K562 (cell line): ENCODE data around the gene GPR37L1. TPM values are rescaled to one million over a fixed set of nuclear protein-coding genes. Genes with fewer than 3 reads are reported as not detected.
A peak's percentile ranks its signal among the peaks of the same experiment; 100 is the strongest.

Experiments used
- CBFA2T3 ChIP-seq: fragments of 450-650 bp; IDR thresholded peaks from 2 replicates; pipeline ENCODE4 v1.6.1; 2017
- CTBP1 ChIP-seq: fragments of 450-650 bp; IDR thresholded peaks from 2 replicates; pipeline ENCODE4 v1.6.1; 2016; ENCODE audit warnings: borderline replicate concordance
- ETS2 ChIP-seq: IDR thresholded peaks from 2 replicates; pipeline ENCODE4 v1.6.1; 2016; ENCODE audit warnings: borderline replicate concordance, missing genetic modification characterization, mild to moderate bottlenecking, moderate library complexity, missing compliant biosample characterization; ENCODE audit not compliant: poor library complexity, severe bottlenecking
- FOXJ2 ChIP-seq: fragments of 200-800 bp; sonication (Bioruptor generic); IDR thresholded peaks from 2 replicates; pipeline ENCODE4 v1.6.1; 2016; ENCODE audit warnings: missing genetic modification characterization, missing compliant biosample characterization
- FOXM1 ChIP-seq, 2 experiments: fragments of 450-650 bp in 1 of 2; sonication (generic) in 1 of 2; formaldehyde crosslinking in 1 of 2; IDR thresholded peaks; 2 replicates each; pipeline versions ENCODE4 v1.6.1 to v1.9.0; 2017 to 2022; ENCODE audit warnings: low read depth in 2 of 2, mild to moderate bottlenecking in 2 of 2, missing genetic modification reagents in 1 of 2, moderate library complexity in 1 of 2
- GTF2E2 ChIP-seq: fragments of 200-800 bp; sonication (Bioruptor generic); IDR thresholded peaks from 2 replicates; pipeline ENCODE4 v1.6.1; 2016; ENCODE audit warnings: missing genetic modification characterization, missing compliant biosample characterization
- HES1 ChIP-seq: fragments of 450-650 bp; IDR thresholded peaks from 2 replicates; pipeline ENCODE4 v1.6.1; 2016; ENCODE audit warnings: low read depth, mild to moderate bottlenecking, moderate library complexity
- HMG20B ChIP-seq: fragments of 250-450 bp; sonication (Bioruptor Pico); IDR thresholded peaks from 2 replicates; pipeline ENCODE4 v1.5.0; 2021; ENCODE audit warnings: mild to moderate bottlenecking
- POLR3A ChIP-seq: IDR thresholded peaks from 2 replicates; pipeline ENCODE4 v1.6.1; 2011; ENCODE audit warnings: borderline replicate concordance, mild to moderate bottlenecking, moderate library complexity; ENCODE audit not compliant: insufficient read length, insufficient read depth; ENCODE audit errors: extremely low read depth
- SIN3A ChIP-seq, 2 experiments: fragments of 150-350 bp in 1 of 2; IDR thresholded peaks; 2 replicates each; pipeline ENCODE4 v1.6.1; 2011 to 2016; ENCODE audit warnings: borderline replicate concordance in 2 of 2, low read depth in 2 of 2, low read length in 2 of 2, mild to moderate bottlenecking in 2 of 2, moderate library complexity in 2 of 2; ENCODE audit not compliant: control insufficient read depth in 1 of 2
- SRF ChIP-seq, 2 experiments: fragments of 250-450, 450-650 bp in 1 of 2; sonication (Bioruptor Pico) in 1 of 2; sonication (generic) in 1 of 2; formaldehyde crosslinking; IDR thresholded peaks; 2 replicates each; pipeline versions ENCODE4 v1.5.0 to v1.5.1; 2020 to 2022; ENCODE audit warnings: mild to moderate bottlenecking in 1 of 2, missing genetic modification reagents in 1 of 2
- ZBTB7A ChIP-seq: IDR thresholded peaks from 2 replicates; pipeline ENCODE4 v1.6.1; 2011; ENCODE audit warnings: low read depth, mild to moderate bottlenecking, low read length, moderate library complexity, borderline replicate concordance; ENCODE audit not compliant: control insufficient read depth
- ZNF518B ChIP-seq: fragments of 250-450 bp; sonication (Bioruptor Pico); IDR thresholded peaks from 2 replicates; pipeline ENCODE4 v1.5.0; 2021; ENCODE audit warnings: mild to moderate bottlenecking, moderate library complexity
- polyA plus RNA-seq, 8 experiments: library from polyadenylated mRNA; depleted of rRNA in 4 of 8; stranded (reverse) in 5 of 8; unstranded in 3 of 8; fragments of >200 nt; fragmentation: Nextera tagmentation in 2 of 8; fragmentation: Illumina TruSeq in 1 of 8; extraction: Ambion mirVana in 2 of 8; extraction: Trizol in 1 of 8; gene quantifications; 2 replicates each; pipeline versions ENCODE4 v1.2.1 to v1.2.3, GENCODE V29; 2011 to 2014; ENCODE audit warnings: inconsistent platforms in 1 of 8, missing spikeins in 1 of 8
- total RNA-seq, 7 experiments: library from RNA; depleted of rRNA in 6 of 7; stranded (reverse); fragments of >200 nt in 6 of 7; fragmentation: Illumina TruSeq in 2 of 7; extraction: Trizol in 2 of 7; gene quantifications; 2 replicates each; pipeline versions ENCODE4 v1.2.1 to v1.2.3, GENCODE V29; 2011 to 2021; ENCODE audit warnings: low replicate concordance in 1 of 7
- TF ChIP-seq, protein P1 (sequence below): fragments of 250-450 bp; sonication (Bioruptor Pico); IDR thresholded peaks from 2 replicates; pipeline ENCODE4 v1.8.0; 2021; ENCODE audit warnings: moderate library complexity, mild to moderate bottlenecking, inconsistent platforms

The GPR37L1 gene
- total and polyA plus RNA-seq, 9 of the 15 experiments (the other 6 are each of a cell fraction or from before 2014, with no cell fraction given): not detected

DNA sequence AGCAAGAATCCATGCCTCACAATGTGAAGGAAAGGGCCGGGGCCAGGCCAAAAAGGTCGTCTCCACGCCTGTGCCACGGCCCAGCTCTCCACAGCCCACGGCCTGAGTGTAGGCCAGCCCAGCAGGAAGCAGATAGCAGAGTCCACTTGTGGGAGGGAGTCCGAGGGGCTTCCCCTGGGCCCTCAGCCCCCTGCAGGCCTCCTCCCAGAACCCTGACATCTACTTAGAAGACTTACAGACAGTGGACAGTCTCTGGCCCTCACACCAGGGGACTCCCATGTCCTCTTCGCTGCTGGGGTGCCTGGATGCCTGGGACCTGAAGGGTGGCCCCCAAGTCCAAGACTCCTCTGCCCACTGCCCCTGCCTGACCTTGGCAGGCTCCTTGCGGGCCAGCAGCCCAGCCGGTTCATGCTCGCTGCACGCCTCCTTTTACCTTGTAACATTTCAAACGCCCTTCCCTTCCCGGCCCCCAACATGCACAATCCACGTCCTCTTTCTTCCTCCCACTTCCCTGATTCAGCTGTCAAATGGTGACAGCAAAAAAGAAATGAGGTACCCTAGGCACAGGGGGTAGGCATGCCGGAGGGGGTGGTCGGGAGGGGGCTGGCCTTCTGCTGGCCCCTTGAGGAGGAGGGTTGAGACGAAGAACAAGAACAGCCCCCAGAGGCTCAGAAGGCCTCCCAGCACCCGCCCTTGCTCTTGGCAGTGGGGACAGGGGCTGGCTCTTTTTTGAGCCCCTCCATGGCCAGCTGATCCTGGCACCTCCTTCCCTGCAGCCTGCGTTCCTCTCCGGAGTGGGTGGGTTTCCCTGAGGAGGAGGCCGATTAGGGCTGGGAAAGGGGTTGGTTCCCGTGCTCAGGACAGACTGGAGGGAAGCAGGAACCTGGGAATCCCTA, 38.7 kb downstream of the GPR37L1 start (continued):
- 0 out of 2 replicates have a peak, but pooled peaks have one; percentile 66 for TF ChIP-seq HMG20B (CRISPR knock-in tag)
- no peak for TF ChIP-seq CBFA2T3
- TF ChIP-seq FOXM1 (IDR thresholded peaks at IDR 0.05; ENCODE audit: low read depth): no peak
- peak; percentile 13; the same call in 1 of the 2 replicates for TF ChIP-seq FOXM1 (CRISPR knock-in tag; IDR thresholded peaks at IDR 0.05; ENCODE audit: low read depth)
- peak; percentile 46; the same call in 1 of the 2 replicates for TF ChIP-seq FOXJ2
- TF ChIP-seq ZNF518B (CRISPR knock-in tag): no peak
- TF ChIP-seq, protein P1, sequence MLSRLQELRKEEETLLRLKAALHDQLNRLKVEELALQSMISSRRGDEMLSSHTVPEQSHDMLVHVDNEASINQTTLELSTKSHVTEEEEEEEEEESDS (CRISPR knock-in tag): no peak
- TF ChIP-seq ETS2 (tag): no peak
- TF ChIP-seq HES1: no peak
- TF ChIP-seq SIN3A (IDR thresholded peaks at IDR 0.05; ENCODE audit: borderline replicate concordance in 2 of 2, control insufficient read depth in 1 of 2, low read depth in 2 of 2, low read length in 2 of 2): no peak
- peak; percentile 52; the same call in 1 of the 2 replicates for TF ChIP-seq GTF2E2
- TF ChIP-seq ZBTB7A: peak; percentile 83
- TF ChIP-seq POLR3A: no peak
- TF ChIP-seq CTBP1: peak; percentile 17; the same call in 1 of the 2 replicates
- TF ChIP-seq SRF (CRISPR knock-in tag; IDR thresholded peaks at IDR 0.05): no peak; a peak in 1 of 4 replicates
